ENCODE results near the gene TPCN1. TPM values are rescaled to one million over a fixed set of nuclear protein-coding genes. Genes with fewer than 3 reads are reported as not detected.

TPCN1 gene
- total and polyA plus RNA-seq, 2 donors from 2014 or later = 38.4 to 93.3 TPM

- FAIRE-seq (no peak), DNase-seq (no peak)
- Histone ChIP-seq H3K27ac (ENCODE audit: low read depth in 2 of 2, low read length in 2 of 2) (peak overlapping the region; percentile 88 to 92), H3K9ac (ENCODE audit: low read length in 3 of 3) (peak overlapping the region in 1 of 3 donors; percentile 2), H3K27me3 (ENCODE audit: control insufficient read depth, insufficient read depth, low read length) (no peaks in the 10 kb centered on the region), H3K36me3 (ENCODE audit: control insufficient read depth in 2 of 3, insufficient read depth in 3 of 3, low read length in 3 of 3) (peaks cover 0 to 2% (median 0%) of the 10 kb centered on the region in 3 donors), H3K4me1 (ENCODE audit: control insufficient read depth in 2 of 3, insufficient read depth in 2 of 3, low read depth in 1 of 3, low read length in 3 of 3) (peaks cover 19 to 83% (median 82%) of the 10 kb centered on the region in 3 donors), H3K9me3 (ENCODE audit: control insufficient read depth in 2 of 3, insufficient read depth in 1 of 3, low read length in 3 of 3) (no peaks in the 10 kb centered on the region), H3K4me3 (ENCODE audit: low read length in 3 of 3) (no peak overlapping the region)
- TF ChIP-seq CTCF (IDR thresholded peaks at IDR 0.05; ENCODE audit: borderline replicate concordance, extremely low read depth, insufficient read depth) = no peak
- intact Hi-C loops (cut with DNase I) = no loop called here
These were observed 21.3 kb downstream of the TPCN1 start for GRCh38 chr12:113242560-113242959.

DNA sequence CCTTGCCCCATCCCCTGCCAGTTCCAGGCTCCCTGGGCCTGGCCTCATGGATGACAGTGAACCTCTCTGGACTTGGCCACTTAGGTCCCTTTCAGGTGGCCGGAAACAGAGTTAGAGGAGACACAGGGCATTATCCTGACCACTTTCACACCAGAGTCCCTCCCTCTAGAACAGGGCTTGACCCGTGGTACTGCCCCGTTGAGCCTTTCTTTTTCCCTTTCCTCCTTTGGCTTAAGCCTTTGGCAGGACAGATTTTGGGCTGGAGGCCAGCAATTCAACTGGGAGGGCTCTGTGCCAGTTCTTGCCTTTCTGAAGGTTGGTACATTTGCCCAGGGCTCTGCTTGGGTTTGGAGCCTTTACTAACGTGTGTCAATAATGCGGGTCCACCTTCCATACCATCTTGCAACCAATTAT lies 22.8 kb downstream of the TPCN1 start:
- H3K9me3 ChIP-seq (ENCODE audit: control insufficient read depth in 2 of 3, insufficient read depth in 1 of 3, low read length in 3 of 3) = no peaks in the 10 kb centered on the region
- no peak overlapping the region for H3K4me3 ChIP-seq (ENCODE audit: low read length in 3 of 3)
- intact Hi-C loops (cut with DNase I) = no loop called here
- H3K27ac ChIP-seq (ENCODE audit: low read depth in 2 of 2, low read length in 2 of 2) = peak overlapping the region; percentile 90 to 91
- no peak for TF ChIP-seq CTCF (IDR thresholded peaks at IDR 0.05; ENCODE audit: borderline replicate concordance, extremely low read depth, insufficient read depth)
- peaks cover 19 to 86% (median 78%) of the 10 kb centered on the region in 3 donors for H3K4me1 ChIP-seq (ENCODE audit: control insufficient read depth in 2 of 3, insufficient read depth in 2 of 3, low read depth in 1 of 3, low read length in 3 of 3)
- peaks cover 0 to 3% (median 0%) of the 10 kb centered on the region in 3 donors for H3K36me3 ChIP-seq (ENCODE audit: control insufficient read depth in 2 of 3, insufficient read depth in 3 of 3, low read length in 3 of 3)
- H3K9ac ChIP-seq (ENCODE audit: low read length in 3 of 3) = peak overlapping the region in 2 of 3 donors; percentile 11 to 37
- DNase-seq (peak in 1 of 5 donors; percentile 89), FAIRE-seq (peak; percentile 21)
- H3K27me3 ChIP-seq (ENCODE audit: control insufficient read depth, insufficient read depth, low read length) = no peaks in the 10 kb centered on the region

GRCh38 chr12:113244478-113244958 lies 23.3 kb downstream of the TPCN1 start:
- Histone ChIP-seq H3K4me1 (ENCODE audit: control insufficient read depth in 2 of 3, insufficient read depth in 2 of 3, low read depth in 1 of 3, low read length in 3 of 3) (peaks cover 19 to 82% (median 74%) of the 10 kb centered on the region in 3 donors), H3K27ac (ENCODE audit: low read depth in 2 of 2, low read length in 2 of 2) (peak overlapping the region; percentile 90 to 91), H3K9me3 (ENCODE audit: control insufficient read depth in 2 of 3, insufficient read depth in 1 of 3, low read length in 3 of 3) (no peaks in the 10 kb centered on the region), H3K4me3 (ENCODE audit: low read length in 3 of 3) (peak overlapping the region in 1 of 3 donors; percentile 39), H3K27me3 (ENCODE audit: control insufficient read depth, insufficient read depth, low read length) (no peaks in the 10 kb centered on the region), H3K36me3 (ENCODE audit: control insufficient read depth in 2 of 3, insufficient read depth in 3 of 3, low read length in 3 of 3) (peaks cover 0 to 5% (median 3%) of the 10 kb centered on the region in 3 donors), H3K9ac (ENCODE audit: low read length in 3 of 3) (peak overlapping the region in 1 of 3 donors; percentile 63)
- no peak for TF ChIP-seq CTCF (IDR thresholded peaks at IDR 0.05; ENCODE audit: borderline replicate concordance, extremely low read depth, insufficient read depth)
- no peak for DNase-seq
- no peak for FAIRE-seq
- intact Hi-C loops (cut with DNase I) = no loop called here

All from kidney (tissue), 14 donors.